Endothelial cell of umbilical vein (primary cell): ENCODE measurements around the gene DPH7. TPM values are rescaled to one million over a fixed set of nuclear protein-coding genes. Genes with fewer than 3 reads are reported as not detected.

Source experiments
- BruUV-seq: library from RNA; stranded (reverse); fragments of 400-500 nt; replicated peaks from 2 replicates; lab custom pipeline; 2021; lab: Mats Ljungman, UMichigan
- CTCF ChIA-PET: fragments of 300-600, 350-600 bp; sonication (Branson Sonifier 250); formaldehyde crosslinking; loops from one replicate; lab custom pipeline; 2021; ENCODE audit warnings: antibody characterized with exemption, inconsistent platforms; lab: Charles Lee
- POLR2A ChIA-PET: fragments of 300-600, 350-600 bp; sonication (Branson Sonifier 250); formaldehyde crosslinking; loops from one replicate; lab custom pipeline; 2021; ENCODE audit warnings: antibody characterized with exemption, inconsistent platforms; lab: Charles Lee
- DNase-seq: peaks from one replicate; pipeline ENCODE4 v3.0.0-alpha.2; 2011; ENCODE audit warnings: low read depth, low spot score
- FAIRE-seq: peaks from 2 replicates; lab custom pipeline; 2011; peaks lifted over from hg19 to GRCh38; lab: Jason Lieb, UNC
- H2AFZ ChIP-seq: 2 replicates; pipeline ENCODE4 v1.6.0; 2012; ENCODE audit warnings: low read depth, low read length, control low read depth, inconsistent platforms
- H3K27ac ChIP-seq: 2 replicates; pipeline ENCODE4 v1.5.1; 2011; ENCODE audit warnings: low read depth, mild to moderate bottlenecking, control low read depth, low read length, moderate library complexity; ENCODE audit not compliant: insufficient read depth
- H3K27me3 ChIP-seq, 2 experiments: 2 replicates each; pipeline versions ENCODE4 v1.6.0 to v1.6.1; 2011; ENCODE audit warnings: low read length in 2 of 2, mixed read lengths in 1 of 2; ENCODE audit not compliant: control insufficient read depth in 2 of 2, insufficient read depth in 2 of 2
- H3K36me3 ChIP-seq, 2 experiments: 2 replicates in 1 of 2; 3 replicates in 1 of 2; pipeline ENCODE4 v1.5.1; 2011; ENCODE audit warnings: low read length in 2 of 2, mild to moderate bottlenecking in 1 of 2, moderate library complexity in 1 of 2; ENCODE audit not compliant: control insufficient read depth in 2 of 2, insufficient read depth in 2 of 2; ENCODE audit errors: extremely low read depth in 1 of 2
- H3K4me1 ChIP-seq: 3 replicates; pipeline ENCODE4 v1.5.1; 2011; ENCODE audit warnings: mild to moderate bottlenecking, low read length; ENCODE audit not compliant: control insufficient read depth, insufficient read depth; ENCODE audit errors: extremely low read depth
- H3K4me2 ChIP-seq: 2 replicates; pipeline ENCODE4 v1.6.1; 2011; ENCODE audit warnings: low read length, control low read depth, mixed read lengths; ENCODE audit not compliant: insufficient read depth
- H3K4me3 ChIP-seq, 3 experiments: fragments of 200-600 bp in 1 of 3; sonication (generic), shearing (Covaris generic) in 1 of 3; replicated peaks in 1 of 3; 2 replicates each; pipeline ENCODE4 v1.5.1; 2011 to 2016; ENCODE audit warnings: control low read depth in 3 of 3, low read length in 3 of 3, mild to moderate bottlenecking in 2 of 3, inconsistent platforms in 1 of 3, low read depth in 1 of 3, moderate library complexity in 1 of 3; ENCODE audit not compliant: insufficient read depth in 1 of 3
- H3K79me2 ChIP-seq: 2 replicates; pipeline ENCODE4 v1.6.0; 2012; ENCODE audit warnings: low read length, inconsistent platforms; ENCODE audit not compliant: control insufficient read depth, insufficient read depth
- H3K9ac ChIP-seq: replicated peaks from 2 replicates; pipeline ENCODE3; 2011; ENCODE audit warnings: low read length, control low read depth; ENCODE audit not compliant: insufficient read depth; ENCODE audit errors: extremely low read depth
- H3K9me1 ChIP-seq: replicated peaks from 3 replicates; pipeline ENCODE4 v1.6.0; 2011; ENCODE audit warnings: mild to moderate bottlenecking, low read length; ENCODE audit not compliant: control insufficient read depth, insufficient read depth; ENCODE audit errors: extremely low read depth
- H3K9me3 ChIP-seq: replicated peaks from 2 replicates; pipeline ENCODE4 v1.5.1; 2012; ENCODE audit warnings: low read length, inconsistent platforms; ENCODE audit not compliant: control insufficient read depth, insufficient read depth
- H4K20me1 ChIP-seq: replicated peaks from 2 replicates; pipeline ENCODE3; 2011; ENCODE audit warnings: mild to moderate bottlenecking, low read length; ENCODE audit not compliant: control insufficient read depth, insufficient read depth; ENCODE audit errors: extremely low read depth
- EZH2 ChIP-seq: IDR thresholded peaks from 2 replicates; pipeline ENCODE4 v1.6.1; 2012; ENCODE audit warnings: borderline replicate concordance, low read depth, mild to moderate bottlenecking, moderate library complexity, low read length, inconsistent platforms; ENCODE audit not compliant: severe bottlenecking
- JUN ChIP-seq: IDR thresholded peaks from 2 replicates; pipeline ENCODE4 v1.6.1; 2011; ENCODE audit warnings: borderline replicate concordance, low read depth; ENCODE audit not compliant: insufficient read length, insufficient read depth
- MYC ChIP-seq: IDR thresholded peaks from one replicate; pipeline ENCODE4 v1.6.1; 2011; ENCODE audit warnings: mild to moderate bottlenecking, low read depth, low read length
- dilution Hi-C: fragments of 300-500 bp; cut with MboI; formaldehyde crosslinking; loops from one replicate; pipeline ENCODE4 v1.15.0; 2019; ENCODE audit warnings: low sequenced_read_pairs; ENCODE audit not compliant: extremely low pct_ligation_motif_present
- intact Hi-C: fragments of 100-400 bp; cut with micrococcal nuclease; formaldehyde crosslinking; loops from one replicate; pipeline ENCODE4 v1.10.0; 2022
- polyA plus RNA-seq, 4 experiments: library from polyadenylated mRNA; depleted of rRNA in 3 of 4; stranded (reverse) in 3 of 4; unstranded in 1 of 4; fragments of >200 nt; gene quantifications; 2 replicates each; pipeline versions ENCODE4 v1.2.1 to v1.2.3, GENCODE V29; 2011 to 2012; ENCODE audit warnings: missing spikeins in 1 of 4
- total RNA-seq: library from RNA; stranded (reverse); gene quantifications from 2 replicates; pipeline ENCODE4 v1.2.3, GENCODE V29; 2021

Gene DPH7
- total and polyA plus RNA-seq, 2 donors (not counting 3 experiments of a cell fraction or from before 2014, with no cell fraction given), result 41.8 to 43.2 TPM

GRCh38 chr9:137522746-137523455 lies 55.8 kb downstream of the DPH7 start:
- ChIA-PET CTCF (interaction anchor here (1.0 to 2.1 kb wide), 4 partner anchors 12 to 236 kb away, joined by 3 to 9 read pairs (median 8); no protein-coding TSS in a partner anchor), POLR2A (no interaction called here)
- intact Hi-C loops, result loop anchor here (10.0 kb wide), 1 partner anchor 98 kb away; the partner anchor contains the start of genes EXD3 and NOXA1

DNA sequence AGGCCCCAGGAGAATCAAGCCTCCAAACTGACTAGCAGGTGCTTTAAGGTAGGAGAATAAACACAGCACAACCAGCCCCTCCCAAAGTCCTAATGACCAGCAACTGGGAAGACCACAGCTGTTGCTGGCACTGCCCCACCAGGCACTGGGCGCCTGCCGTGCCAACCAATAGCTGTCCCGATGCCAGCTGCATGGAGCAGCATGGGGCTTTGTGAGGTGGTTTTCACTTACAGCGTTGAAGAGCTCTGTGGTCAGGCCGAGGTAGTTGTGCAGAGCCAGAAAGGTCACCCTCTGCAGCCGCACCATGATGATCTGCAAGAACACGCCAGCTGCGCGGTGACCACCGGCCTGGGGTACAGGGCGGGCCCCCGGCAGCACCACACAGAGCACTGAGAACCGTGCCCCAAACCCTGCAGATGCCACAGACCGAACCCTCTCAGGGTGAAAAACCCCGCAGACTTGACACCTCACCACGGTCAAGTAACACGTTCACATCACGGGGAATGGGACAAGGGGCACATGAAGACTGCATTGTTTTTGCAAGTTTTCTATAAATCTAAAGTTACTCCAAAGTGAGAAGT lies 57.2 kb downstream of the DPH7 start:
- H3K36me3 ChIP-seq, result no peaks in the 10 kb centered on the region
- no peaks in the 10 kb centered on the region for H3K9me1 ChIP-seq
- no peak overlapping the region for H2AFZ ChIP-seq
- H3K4me1 ChIP-seq, result no peaks in the 10 kb centered on the region
- no peak for FAIRE-seq
- CTCF ChIA-PET, result interaction anchor here (1.0 to 2.1 kb wide), 4 partner anchors 12 to 235 kb away, joined by 5 to 9 read pairs (median 7); partner anchors contain the start of genes EXD3 and NOXA1
- no peaks in the 10 kb centered on the region for H4K20me1 ChIP-seq
- no peak overlapping the region for H3K27ac ChIP-seq
- no peaks in the 10 kb centered on the region for H3K9me3 ChIP-seq
- H3K27me3 ChIP-seq, result no peaks in the 10 kb centered on the region
- POLR2A ChIA-PET, result no interaction called here
- intact Hi-C loops (loop anchor here (10.0 kb wide), 1 partner anchor 97 kb away; the partner anchor contains the start of genes EXD3 and NOXA1), dilution Hi-C loops (no loop called here)
- no TSS peak for BruUV-seq
- no peak overlapping the region for H3K4me2 ChIP-seq
- TF ChIP-seq MYC, result no peak
- H3K4me3 ChIP-seq, result no peak overlapping the region
- no peaks in the 10 kb centered on the region for H3K79me2 ChIP-seq
- DNase-seq, result no peak
- H3K9ac ChIP-seq, result no peak overlapping the region

More at GRCh38 chr9:137522746-137523455, 55.8 kb downstream of the DPH7 start:
- Histone ChIP-seq H3K36me3 (no peaks in the 10 kb centered on the region), H4K20me1 (no peaks in the 10 kb centered on the region), H2AFZ (no peak overlapping the region), H3K27ac (no peak overlapping the region), H3K4me3 (no peak overlapping the region), H3K79me2 (no peaks in the 10 kb centered on the region), H3K4me1 (no peaks in the 10 kb centered on the region), H3K9me1 (no peaks in the 10 kb centered on the region), H3K9me3 (no peaks in the 10 kb centered on the region), H3K9ac (no peak overlapping the region), H3K27me3 (peaks cover 0 to 3% of the 10 kb centered on the region in 2 experiments), H3K4me2 (no peak overlapping the region)
- dilution Hi-C loops, result no loop called here
- FAIRE-seq, result no peak
- TF ChIP-seq JUN (no peak), EZH2 (no peak)
- BruUV-seq, result no TSS peak
- no peak for DNase-seq
